Measurements from ENCODE around the gene APOM. TPM values are rescaled to one million over a fixed set of nuclear protein-coding genes. Genes with fewer than 3 reads are reported as not detected.

The APOM gene
- total and polyA plus RNA-seq, 4 experiments from 2014 or later = 1.3 to 5.2 (median 3.2) TPM

DNA sequence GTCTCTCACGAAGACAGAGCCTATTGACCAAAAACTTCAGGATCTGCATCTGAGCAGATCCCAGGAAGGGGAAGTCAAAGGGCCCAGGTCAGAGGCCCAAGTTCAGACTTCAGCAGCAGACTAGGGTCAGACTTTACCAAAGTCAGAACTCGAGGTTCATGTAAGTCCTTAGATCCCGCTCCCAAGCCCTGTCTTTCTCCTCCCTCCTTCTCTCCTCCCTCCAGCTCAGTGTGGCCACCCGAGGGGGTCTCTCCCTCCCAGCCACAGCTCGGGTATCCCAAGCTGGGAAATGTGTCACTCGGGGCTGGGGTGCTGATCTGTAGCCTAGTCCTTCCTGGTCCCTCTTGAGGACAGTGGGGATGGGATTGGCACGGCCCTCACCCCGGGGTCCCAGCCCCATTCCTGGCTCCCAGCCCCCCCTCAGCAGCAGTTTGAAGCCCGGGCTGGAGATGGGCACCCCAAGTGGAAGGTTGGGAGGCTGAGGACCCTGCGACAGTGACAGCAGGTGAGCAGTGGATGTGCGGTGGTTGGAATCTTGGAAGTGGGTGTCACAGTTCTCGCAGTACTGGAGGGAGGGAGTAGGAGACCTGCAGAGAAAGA is 6.5 kb downstream of the APOM start:
- no peaks in the 10 kb centered on the region for H3K9me3 ChIP-seq (ENCODE audit: control insufficient read depth in 1 of 2, low read length in 2 of 2)
- Mint-ChIP-seq H3K4me3 (peak overlapping the region in 6 of 8 donors; percentile 8 to 78 (median 46)), H3K36me3 (peaks cover 20 to 58% of the 10 kb centered on the region in 2 donors), H3K4me1 (peaks cover 49 to 92% (median 68%) of the 10 kb centered on the region in 4 donors), H3K9me3 (peaks cover 0 to 2% (median 0%) of the 10 kb centered on the region in 8 donors), H3K27me3 (no peaks in the 10 kb centered on the region), H3K27ac (peak overlapping the region in 5 of 7 donors; percentile 11 to 89 (median 77))
- no peak for DNase-seq
- H3K4me3 ChIP-seq (ENCODE audit: low read length in 2 of 2) = no peak overlapping the region
- intact Hi-C loops (cut with micrococcal nuclease) = loop anchor here (10.0 kb wide), 1 partner anchor 1543 kb away; the partner anchor contains the start of genes HSD17B8, RING1, RXRB and SLC39A7
- H3K27me3 ChIP-seq (ENCODE audit: insufficient read depth, low read length) = no peaks in the 10 kb centered on the region
- H3K4me1 ChIP-seq (ENCODE audit: insufficient read depth, low read length) = peaks cover 69% of the 10 kb centered on the region
- peaks cover 17% of the 10 kb centered on the region for H3K36me3 ChIP-seq (ENCODE audit: insufficient read depth, low read length)
- CTCF ChIA-PET (ENCODE audit: partially characterized antibody) = interaction anchor here (4.6 kb wide), 1 partner anchor 9 kb away, joined by 28 read pairs; the partner anchor contains the start of genes APOM and BAG6
- H3K27ac ChIP-seq (ENCODE audit: low read depth, low read length) = no peak overlapping the region
- POLR2A ChIA-PET (ENCODE audit: partially characterized antibody) = interaction anchor here (0.8 to 8.6 kb wide), 7 partner anchors 9 to 201 kb away, joined by 3 to 269 read pairs (median 9); partner anchors contain the start of genes APOM, BAG6, HSPA1B and NEU1

DNA sequence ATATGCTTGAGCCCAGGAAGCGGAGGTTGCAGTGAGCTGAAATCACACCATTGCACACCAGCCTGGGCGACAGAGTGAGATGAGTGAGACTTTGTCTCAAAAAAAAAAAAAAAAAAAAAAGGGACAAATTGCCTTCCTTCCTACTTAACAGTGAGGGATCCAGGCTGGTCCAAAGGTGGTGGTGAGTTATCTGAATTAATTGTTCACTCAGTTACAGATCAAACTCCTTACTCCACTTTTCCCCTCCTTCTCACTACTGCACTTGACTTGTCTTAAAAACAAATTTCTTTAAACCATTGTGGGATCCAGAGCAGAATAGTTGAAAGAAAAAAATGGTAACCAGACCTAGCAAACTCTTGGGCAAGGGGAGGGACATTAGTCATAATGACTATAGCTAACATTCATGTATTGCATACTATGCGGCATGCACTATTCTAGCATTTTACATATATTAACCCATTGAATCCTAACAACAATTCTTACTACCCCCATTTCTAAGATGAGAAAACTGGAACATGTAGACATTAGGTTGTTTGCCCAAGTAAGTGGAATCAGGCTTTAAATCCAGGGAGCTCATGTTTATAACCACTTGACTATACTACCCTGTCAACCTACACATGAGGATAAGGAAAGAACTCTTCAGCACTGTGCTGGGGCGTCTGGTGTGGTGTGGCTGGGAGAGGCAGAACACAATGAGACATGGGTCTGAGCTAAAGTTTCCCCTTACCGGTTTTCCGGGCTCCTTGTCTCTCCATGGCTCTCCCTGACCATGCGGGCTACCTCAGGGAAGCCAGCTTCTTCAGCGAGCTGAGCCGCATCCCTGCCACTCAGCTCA is 7.6 kb downstream of the APOM start:
- Mint-ChIP-seq H3K36me3 (peaks cover 26 to 57% of the 10 kb centered on the region in 2 donors), H3K9me3 (peaks cover 0 to 2% (median 0%) of the 10 kb centered on the region in 8 donors), H3K4me1 (peaks cover 45 to 90% (median 67%) of the 10 kb centered on the region in 4 donors), H3K27me3 (no peaks in the 10 kb centered on the region), H3K27ac (peak overlapping the region; percentile 44 to 100 (median 98)), H3K4me3 (peak overlapping the region; percentile 89 to 100 (median 96))
- Histone ChIP-seq H3K27ac (ENCODE audit: low read depth, low read length) (peak overlapping the region; percentile 92), H3K36me3 (ENCODE audit: insufficient read depth, low read length) (peaks cover 24% of the 10 kb centered on the region), H3K4me1 (ENCODE audit: insufficient read depth, low read length) (peaks cover 69% of the 10 kb centered on the region), H3K27me3 (ENCODE audit: insufficient read depth, low read length) (no peaks in the 10 kb centered on the region), H3K4me3 (ENCODE audit: low read length in 2 of 2) (peak overlapping the region; percentile 94 to 96), H3K9me3 (ENCODE audit: control insufficient read depth in 1 of 2, low read length in 2 of 2) (no peaks in the 10 kb centered on the region)
- intact Hi-C loops (cut with micrococcal nuclease) = loop anchor here (10.0 kb wide), 1 partner anchor 1541 kb away; the partner anchor contains the start of genes HSD17B8, RING1, RXRB and SLC39A7
- ChIA-PET POLR2A (ENCODE audit: partially characterized antibody) (interaction anchor here (0.7 to 8.6 kb wide), 11 partner anchors 10 to 172 kb away, joined by 3 to 269 read pairs (median 5); partner anchors contain the start of genes APOM, BAG6, DDX39B and HSPA1B), CTCF (ENCODE audit: partially characterized antibody) (interaction anchor here (1.0 to 4.6 kb wide), 4 partner anchors 10 to 88 kb away, joined by 3 to 28 read pairs (median 4); partner anchors contain the start of genes APOM, BAG6 and TNF)
- DNase-seq = no peak

DNA sequence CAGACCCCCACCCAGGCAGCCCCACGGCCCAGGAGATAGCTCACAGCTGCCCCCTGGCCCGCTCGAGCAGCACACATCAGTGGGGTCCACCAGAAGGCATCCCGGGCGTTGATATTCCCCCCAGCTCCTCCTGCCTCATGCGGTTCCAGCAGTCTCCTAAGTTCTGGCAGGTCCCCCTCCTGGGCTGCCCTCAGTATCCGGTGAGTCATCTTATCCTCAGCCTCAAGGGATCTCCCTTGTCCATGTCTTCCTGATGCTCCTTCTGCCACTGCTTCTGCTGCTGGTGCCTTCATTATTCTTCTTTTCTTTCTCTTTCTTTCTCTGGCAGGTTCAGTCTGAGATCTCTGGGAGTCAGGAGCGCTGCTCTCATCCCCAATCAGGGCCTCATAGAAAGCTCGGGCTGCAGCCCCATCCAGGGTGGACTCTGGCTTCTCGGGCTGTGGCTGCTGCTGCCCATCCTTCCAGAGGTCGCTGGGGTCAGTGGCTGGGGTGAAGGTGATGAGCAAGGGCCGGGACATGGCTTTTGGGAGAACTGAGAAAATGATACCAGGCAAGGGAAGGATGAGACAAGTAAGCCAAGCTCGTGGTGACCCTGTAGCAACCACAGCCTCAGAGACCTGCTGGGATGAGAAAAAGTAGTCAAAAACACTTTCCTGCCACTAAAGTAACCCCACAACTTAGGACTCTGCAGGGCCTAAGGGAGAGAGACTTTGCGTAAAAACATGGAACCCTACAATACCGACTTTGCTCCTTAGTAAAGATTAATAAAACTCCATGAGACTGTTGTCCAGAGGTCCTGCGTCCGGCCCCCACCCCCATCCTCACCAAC is 8.5 kb downstream of the APOM start:
- POLR2A ChIA-PET (ENCODE audit: partially characterized antibody) = interaction anchor here (0.7 to 8.6 kb wide), 30 partner anchors 11 to 1612 kb away, joined by 3 to 269 read pairs (median 4); partner anchors contain the start of genes ABHD16A, APOM, BAG6 and DDX39B
- Histone ChIP-seq H3K4me3 (ENCODE audit: low read length in 2 of 2) (peak overlapping the region; percentile 94 to 96), H3K36me3 (ENCODE audit: insufficient read depth, low read length) (peaks cover 32% of the 10 kb centered on the region), H3K27ac (ENCODE audit: low read depth, low read length) (peak overlapping the region; percentile 92), H3K27me3 (ENCODE audit: insufficient read depth, low read length) (no peaks in the 10 kb centered on the region), H3K9me3 (ENCODE audit: control insufficient read depth in 1 of 2, low read length in 2 of 2) (no peaks in the 10 kb centered on the region), H3K4me1 (ENCODE audit: insufficient read depth, low read length) (peaks cover 68% of the 10 kb centered on the region)
- CTCF ChIA-PET (ENCODE audit: partially characterized antibody) = interaction anchor here (0.8 to 4.6 kb wide), 6 partner anchors 11 to 143 kb away, joined by 3 to 28 read pairs (median 4); partner anchors contain the start of genes APOM, BAG6, LSM2 and TNF
- no peaks in the 10 kb centered on the region for H3K27me3 Mint-ChIP-seq
- peak overlapping the region; percentile 89 to 100 (median 96) for H3K4me3 Mint-ChIP-seq
- DNase-seq = peak in 1 of 5 donors; percentile 58
- intact Hi-C loops (cut with micrococcal nuclease) = loop anchor here (2.0 to 10.0 kb wide), 5 partner anchors 17 to 1541 kb away; partner anchors contain the start of genes AGPAT1, ATP6V1G2, HSD17B8 and LY6G5C
- peaks cover 33 to 64% of the 10 kb centered on the region in 2 donors for H3K36me3 Mint-ChIP-seq
- H3K4me1 Mint-ChIP-seq = peaks cover 39 to 82% (median 59%) of the 10 kb centered on the region in 4 donors
- peak overlapping the region; percentile 94 to 100 (median 99) for H3K27ac Mint-ChIP-seq
- peaks cover 0 to 2% (median 0%) of the 10 kb centered on the region in 8 donors for H3K9me3 Mint-ChIP-seq

DNA sequence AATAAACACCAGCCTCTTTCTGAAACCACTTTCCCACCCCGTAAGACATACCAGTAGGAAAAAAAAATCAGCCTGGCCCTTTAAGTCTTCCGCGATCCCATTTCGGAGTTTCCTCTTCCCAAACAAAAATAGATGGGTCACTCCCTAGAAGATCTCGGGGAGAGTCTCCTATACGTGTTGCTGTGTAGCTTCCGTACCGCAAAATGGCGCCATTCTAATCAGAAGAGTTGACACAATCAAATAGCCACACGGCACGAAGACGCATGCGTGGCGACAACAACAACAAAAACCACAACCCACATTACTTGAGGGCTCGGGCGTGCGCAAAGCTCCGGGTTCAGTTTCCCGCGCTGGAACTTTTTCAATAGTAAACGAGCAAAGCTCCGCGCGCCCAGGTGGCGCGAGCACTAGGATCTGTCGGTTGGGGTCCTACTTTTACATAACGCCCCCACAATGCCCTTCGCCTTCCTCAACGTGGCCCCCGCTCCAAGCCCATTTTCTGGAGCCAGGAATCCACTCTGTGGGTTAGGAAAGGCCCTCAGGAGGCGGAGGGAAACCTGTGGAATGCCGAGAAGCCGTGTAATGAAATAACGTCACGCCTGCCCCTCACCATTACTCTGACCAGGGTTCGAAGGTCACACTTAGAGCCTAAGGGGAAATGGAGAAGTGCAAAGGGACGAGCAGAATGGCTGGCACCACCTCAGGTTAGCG is 9.3 kb downstream of the APOM start, which contains the start of gene GPANK1:
Gene GPANK1 (minus strand): TSS at position 208 of the 711 bp plus-strand sequence. CDS start 519 bp downstream, outside the sequence.
- Histone ChIP-seq H3K27ac (ENCODE audit: low read depth, low read length) (peak within 1 kb of the TSS; percentile 92), H3K27me3 (ENCODE audit: insufficient read depth, low read length) (no peaks in the 10 kb centered on the region), H3K4me3 (ENCODE audit: low read length in 2 of 2) (peak within 1 kb of the TSS; percentile 94 to 96), H3K9me3 (ENCODE audit: control insufficient read depth in 1 of 2, low read length in 2 of 2) (no peaks in the 10 kb centered on the region), H3K4me1 (ENCODE audit: insufficient read depth, low read length) (peaks cover 60% of the 10 kb centered on the region), H3K36me3 (ENCODE audit: insufficient read depth, low read length) (peaks cover 40% of the 10 kb centered on the region)
- H3K36me3 Mint-ChIP-seq = peaks cover 39 to 66% of the 10 kb centered on the region in 2 donors
- ChIA-PET CTCF (ENCODE audit: partially characterized antibody) (interaction anchor here (0.7 to 4.6 kb wide), 6 partner anchors 11 to 142 kb away, joined by 3 to 28 read pairs (median 4); partner anchors contain the start of genes APOM, BAG6, LSM2 and LY6G5C), POLR2A (ENCODE audit: partially characterized antibody) (interaction anchor here (0.7 to 8.6 kb wide), 30 partner anchors 11 to 1611 kb away, joined by 3 to 269 read pairs (median 4); partner anchors contain the start of genes ABHD16A, APOM, BAG6 and DDX39B)
- intact Hi-C loops (cut with micrococcal nuclease) = loop anchor here (1.0 to 10.0 kb wide), 13 partner anchors 13 to 1540 kb away; partner anchors contain the start of genes ABHD16A, AGPAT1, ATP6V1G2 and BAG6
- peaks cover 0 to 2% (median 0%) of the 10 kb centered on the region in 8 donors for H3K9me3 Mint-ChIP-seq
- peak within 1 kb of the TSS; percentile 89 to 100 (median 96) for H3K4me3 Mint-ChIP-seq
- H3K4me1 Mint-ChIP-seq = peaks cover 35 to 74% (median 52%) of the 10 kb centered on the region in 4 donors
- peak; percentile 89 to 96 (median 91) for DNase-seq
- H3K27ac Mint-ChIP-seq = peak within 1 kb of the TSS; percentile 94 to 100 (median 99)
- H3K27me3 Mint-ChIP-seq = no peaks in the 10 kb centered on the region

DNA sequence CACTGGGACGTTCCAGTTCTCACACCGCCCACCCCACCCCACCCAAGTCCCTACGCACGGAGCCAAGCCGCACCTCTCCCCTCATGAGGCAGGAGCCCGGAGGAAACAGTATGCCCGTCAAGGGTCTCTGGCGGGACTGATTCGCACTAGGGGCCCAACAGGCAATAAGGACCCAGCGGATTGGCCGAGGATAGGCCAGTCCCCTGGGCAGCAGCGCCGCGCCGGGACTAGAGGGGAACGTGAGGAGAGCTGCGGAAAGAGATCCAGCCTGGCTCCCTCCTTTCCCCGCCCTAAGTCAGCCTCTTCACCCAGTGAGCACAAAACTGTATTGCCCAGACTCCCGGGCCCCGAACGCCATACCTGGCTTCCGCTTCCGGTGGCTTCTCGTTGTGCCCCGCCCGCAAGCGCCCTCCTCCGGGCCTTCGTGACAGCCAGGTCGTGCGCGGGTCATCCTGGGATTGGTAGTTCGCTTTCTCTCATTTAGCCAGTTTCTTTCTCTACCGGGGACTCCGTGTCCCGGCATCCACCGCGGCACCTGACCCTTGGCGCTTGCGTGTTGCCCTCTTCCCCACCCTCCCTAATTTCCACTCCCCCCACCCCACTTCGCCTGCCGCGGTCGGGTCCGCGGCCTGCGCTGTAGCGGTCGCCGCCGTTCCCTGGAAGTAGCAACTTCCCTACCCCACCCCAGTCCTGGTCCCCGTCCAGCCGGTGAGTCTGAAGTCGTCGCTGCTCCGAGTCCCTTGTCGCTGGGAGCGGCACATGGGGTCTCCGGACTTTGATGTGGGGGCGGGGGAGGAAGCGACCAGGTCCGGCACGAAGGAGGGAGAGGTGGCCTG is 10.0 kb downstream of the APOM start, which contains the start of gene CSNK2B:
Gene CSNK2B (plus strand): TSS at position 580 of the 836 bp plus-strand sequence. CDS start 752 bp downstream, outside the sequence.
- no peaks in the 10 kb centered on the region for H3K9me3 Mint-ChIP-seq
- Histone ChIP-seq H3K9me3 (ENCODE audit: control insufficient read depth in 1 of 2, low read length in 2 of 2) (no peaks in the 10 kb centered on the region), H3K4me1 (ENCODE audit: insufficient read depth, low read length) (peaks cover 59% of the 10 kb centered on the region), H3K36me3 (ENCODE audit: insufficient read depth, low read length) (peaks cover 47% of the 10 kb centered on the region), H3K27me3 (ENCODE audit: insufficient read depth, low read length) (no peaks in the 10 kb centered on the region), H3K4me3 (ENCODE audit: low read length in 2 of 2) (peak within 1 kb of the TSS; percentile 94 to 96), H3K27ac (ENCODE audit: low read depth, low read length) (peak within 1 kb of the TSS; percentile 92)
- DNase-seq = peak; percentile 97 to 99 (median 98)
- no peaks in the 10 kb centered on the region for H3K27me3 Mint-ChIP-seq
- intact Hi-C loops (cut with micrococcal nuclease) = loop anchor here (1.0 to 10.0 kb wide), 13 partner anchors 13 to 1539 kb away; partner anchors contain the start of genes ABHD16A, AGPAT1, ATP6V1G2 and BAG6
- H3K27ac Mint-ChIP-seq = peak within 1 kb of the TSS; percentile 94 to 100 (median 99)
- H3K4me3 Mint-ChIP-seq = peak within 1 kb of the TSS; percentile 89 to 100 (median 96)
- ChIA-PET CTCF (ENCODE audit: partially characterized antibody) (interaction anchor here (0.7 to 4.6 kb wide), 5 partner anchors 12 to 164 kb away, joined by 3 to 28 read pairs (median 5); partner anchors contain the start of genes APOM, BAG6 and LY6G5C), POLR2A (ENCODE audit: partially characterized antibody) (interaction anchor here (0.8 to 8.6 kb wide), 23 partner anchors 12 to 530 kb away, joined by 3 to 269 read pairs (median 5); partner anchors contain the start of genes ABHD16A, APOM, BAG6 and DDX39B)
- H3K36me3 Mint-ChIP-seq = peaks cover 46 to 68% of the 10 kb centered on the region in 2 donors
- peaks cover 32 to 67% (median 49%) of the 10 kb centered on the region in 4 donors for H3K4me1 Mint-ChIP-seq

Measured in CD4-positive, alpha-beta memory T cell (primary cell).